DND-41 (cell line): ENCODE results near the gene DPYD.

Source experiments
- CTCF ChIP-seq: IDR thresholded peaks from 2 replicates; pipeline ENCODE4 v1.5.1; 2012; ENCODE audit warnings: borderline replicate concordance, low read length, moderate library complexity, mild to moderate bottlenecking; ENCODE audit not compliant: poor library complexity, severe bottlenecking; ENCODE audit errors: extremely low read depth
- EZH2 ChIP-seq: IDR thresholded peaks from 3 replicates; pipeline ENCODE4 v1.6.1; 2012; ENCODE audit warnings: borderline replicate concordance, low read depth, mild to moderate bottlenecking, moderate library complexity, low read length, inconsistent platforms; ENCODE audit not compliant: severe bottlenecking

GRCh38 chr1:97803026-97803425 lies 117.8 kb downstream of the DPYD start:
- TF ChIP-seq CTCF: no peak
- TF ChIP-seq EZH2: no peak
